ENCODE data around the gene CD81. TPM values are rescaled to one million over a fixed set of nuclear protein-coding genes. Genes with fewer than 3 reads are reported as not detected.

Gene CD81
- polyA plus RNA-seq, 1 experiment: 260 TPM

- CTCF ChIA-PET: no interaction called here
- Histone ChIP-seq H3K27me3 (ENCODE audit: control insufficient read depth, insufficient read depth, low read length) (no peaks in the 10 kb centered on the region), H3K4me3 (ENCODE audit: low read depth, low read length) (no peak overlapping the region), H3K27ac (ENCODE audit: low read depth, low read length) (no peak overlapping the region), H3K9me3 (ENCODE audit: control insufficient read depth, insufficient read depth, low read length) (no peaks in the 10 kb centered on the region; the same call in 1 of the 2 replicates)
- POLR2A ChIA-PET: no interaction called here
- no peak for DNase-seq (ENCODE audit: low read depth, low spot score)
- TF ChIP-seq CTCF (IDR thresholded peaks at IDR 0.05; ENCODE audit: low read depth, low read length): no peak
Measured at GRCh38 chr11:2393111-2393868, 16.2 kb downstream of the CD81 start.

GRCh38 chr11:2393941-2394817, 17.1 kb downstream of the CD81 start:
- Histone ChIP-seq H3K4me3 (ENCODE audit: low read depth, low read length) (no peak overlapping the region), H3K27me3 (ENCODE audit: control insufficient read depth, insufficient read depth, low read length) (no peaks in the 10 kb centered on the region), H3K27ac (ENCODE audit: low read depth, low read length) (no peak overlapping the region), H3K9me3 (ENCODE audit: control insufficient read depth, insufficient read depth, low read length) (no peaks in the 10 kb centered on the region; the same call in 1 of the 2 replicates)
- CTCF ChIA-PET: no interaction called here
- POLR2A ChIA-PET: no interaction called here
- no peak for TF ChIP-seq CTCF (IDR thresholded peaks at IDR 0.05; ENCODE audit: low read depth, low read length)
- DNase-seq (ENCODE audit: low read depth, low spot score): no peak

GRCh38 chr11:2394818-2395105, 17.7 kb downstream of the CD81 start:
- no peak for TF ChIP-seq CTCF (IDR thresholded peaks at IDR 0.05; ENCODE audit: low read depth, low read length)
- H3K27ac ChIP-seq (ENCODE audit: low read depth, low read length): no peak overlapping the region
- peaks cover 1% of the 10 kb centered on the region; the same call in 1 of the 2 replicates for H3K9me3 ChIP-seq (ENCODE audit: control insufficient read depth, insufficient read depth, low read length)
- ChIA-PET CTCF (no interaction called here), POLR2A (no interaction called here)
- no peak overlapping the region for H3K4me3 ChIP-seq (ENCODE audit: low read depth, low read length)
- no peaks in the 10 kb centered on the region for H3K27me3 ChIP-seq (ENCODE audit: control insufficient read depth, insufficient read depth, low read length)
- no peak for DNase-seq (ENCODE audit: low read depth, low spot score)

GRCh38 chr11:2395211-2395730, 18.2 kb downstream of the CD81 start:
- no peak for DNase-seq (ENCODE audit: low read depth, low spot score)
- POLR2A ChIA-PET: no interaction called here
- no peak overlapping the region for H3K4me3 ChIP-seq (ENCODE audit: low read depth, low read length)

More at GRCh38 chr11:2395211-2395730, 18.2 kb downstream of the CD81 start:
- CTCF ChIA-PET: no interaction called here
- no peak for TF ChIP-seq CTCF (IDR thresholded peaks at IDR 0.05; ENCODE audit: low read depth, low read length)
- Histone ChIP-seq H3K27me3 (ENCODE audit: control insufficient read depth, insufficient read depth, low read length) (no peaks in the 10 kb centered on the region), H3K9me3 (ENCODE audit: control insufficient read depth, insufficient read depth, low read length) (peaks cover 4% of the 10 kb centered on the region; the same call in 1 of the 2 replicates), H3K27ac (ENCODE audit: low read depth, low read length) (no peak overlapping the region)
